H9 (cell line): ENCODE results near the gene CDK17. TPM values are rescaled to one million over a fixed set of nuclear protein-coding genes. Genes with fewer than 3 reads are reported as not detected.
"Not testable (repeated sequence)": the region's sequence is repeated elsewhere in the genome, so short reads cannot be mapped to it uniquely, and the experiment has no call there.

Experiments
- DNase-seq: peaks from one replicate; pipeline ENCODE4 v3.0.0-alpha.2; 2017
- H2AFZ ChIP-seq: one replicate; pipeline ENCODE4 v1.6.1; 2013; ENCODE audit warnings: mild to moderate bottlenecking, low read length, control low read depth, moderate library complexity
- H2AK5ac ChIP-seq: 2 replicates; pipeline ENCODE4 v1.6.1; 2013; ENCODE audit warnings: low read length, control low read depth, mixed read lengths; ENCODE audit not compliant: insufficient read length
- H2BK120ac ChIP-seq: one replicate; pipeline ENCODE4 v1.6.1; 2013; ENCODE audit warnings: low read depth, mild to moderate bottlenecking, low read length, control low read depth, inconsistent platforms; ENCODE audit not compliant: poor library complexity, severe bottlenecking
- H2BK12ac ChIP-seq: 2 replicates; pipeline ENCODE4 v1.6.1; 2013; ENCODE audit warnings: low read length, control low read depth, mixed read lengths, low read depth; ENCODE audit not compliant: insufficient read length
- H2BK15ac ChIP-seq: 2 replicates; pipeline ENCODE4 v1.6.1; 2013; ENCODE audit warnings: low read depth, low read length, control low read depth
- H2BK20ac ChIP-seq: one replicate; pipeline ENCODE4 v1.6.1; 2013; ENCODE audit warnings: low read depth, mild to moderate bottlenecking, low read length, control low read depth, inconsistent platforms; ENCODE audit not compliant: poor library complexity, severe bottlenecking
- H2BK5ac ChIP-seq: 2 replicates; pipeline ENCODE4 v1.6.1; 2013; ENCODE audit warnings: low read length, control low read depth, mixed read lengths; ENCODE audit not compliant: insufficient read length
- H3K14ac ChIP-seq: 2 replicates; pipeline ENCODE4 v1.6.1; 2013; ENCODE audit warnings: low read length, control low read depth; ENCODE audit not compliant: insufficient read depth
- H3K18ac ChIP-seq: 2 replicates; pipeline ENCODE4 v1.6.1; 2013; ENCODE audit warnings: low read depth, mild to moderate bottlenecking, mixed read lengths, low read length, control low read depth; ENCODE audit not compliant: insufficient read length
- H3K23ac ChIP-seq: 2 replicates; pipeline ENCODE4 v1.6.1; 2013; ENCODE audit warnings: low read length, control low read depth, mixed read lengths, low read depth; ENCODE audit not compliant: insufficient read length
- H3K23me2 ChIP-seq: 2 replicates; pipeline ENCODE4 v1.6.1; 2013; ENCODE audit warnings: low read depth, mild to moderate bottlenecking, mixed read lengths, low read length, control low read depth; ENCODE audit not compliant: insufficient read length, poor library complexity, severe bottlenecking
- H3K27ac ChIP-seq: 2 replicates; pipeline ENCODE4 v1.5.1; 2013; ENCODE audit warnings: low read length, control low read depth, mixed read lengths, low read depth; ENCODE audit not compliant: insufficient read length
- H3K27me3 ChIP-seq: 2 replicates; pipeline ENCODE4 v1.6.1; 2013; ENCODE audit warnings: low read length, control low read depth, inconsistent platforms; ENCODE audit not compliant: insufficient read depth
- H3K4ac ChIP-seq: 2 replicates; pipeline ENCODE4 v1.6.1; 2013; ENCODE audit warnings: low read depth, mild to moderate bottlenecking, control low read depth, inconsistent platforms, low read length, moderate library complexity
- H3K4me1 ChIP-seq: 2 replicates; pipeline ENCODE4 v1.6.1; 2013; ENCODE audit warnings: low read length, control low read depth, inconsistent platforms; ENCODE audit not compliant: insufficient read depth
- H3K4me2 ChIP-seq: 2 replicates; pipeline ENCODE4 v1.6.1; 2013; ENCODE audit warnings: low read length, control low read depth, mixed read lengths; ENCODE audit not compliant: insufficient read length, insufficient read depth
- H3K56ac ChIP-seq: 2 replicates; pipeline ENCODE4 v1.6.1; 2013; ENCODE audit warnings: low read depth, mild to moderate bottlenecking, mixed read lengths, low read length, control low read depth; ENCODE audit not compliant: insufficient read length
- H3K79me1 ChIP-seq: 2 replicates; pipeline ENCODE4 v1.6.1; 2013; ENCODE audit warnings: low read depth, mild to moderate bottlenecking, moderate library complexity, low read length, control low read depth, inconsistent platforms; ENCODE audit not compliant: insufficient read depth, poor library complexity, severe bottlenecking
- H3K79me2 ChIP-seq: 2 replicates; pipeline ENCODE4 v1.6.1; 2013; ENCODE audit warnings: low read length, control low read depth, inconsistent platforms; ENCODE audit not compliant: insufficient read depth
- H3K9ac ChIP-seq: 2 replicates; pipeline ENCODE4 v1.6.1; 2013; ENCODE audit warnings: low read length, control low read depth, mixed read lengths; ENCODE audit not compliant: insufficient read length; ENCODE audit errors: extremely low read depth
- H3K9me3 ChIP-seq: one replicate; pipeline ENCODE4 v1.6.1; 2013; ENCODE audit warnings: low read depth, low read length, inconsistent platforms; ENCODE audit not compliant: control insufficient read depth
- H3T11ph ChIP-seq: one replicate; pipeline ENCODE4 v1.6.1; 2013; ENCODE audit warnings: mild to moderate bottlenecking, low read length, control low read depth, inconsistent platforms
- H4K20me1 ChIP-seq: one replicate; pipeline ENCODE4 v1.6.1; 2013; ENCODE audit not compliant: control insufficient read depth, insufficient read length, insufficient read depth
- H4K5ac ChIP-seq: 2 replicates; pipeline ENCODE4 v1.6.1; 2013; ENCODE audit warnings: low read depth, mild to moderate bottlenecking, mixed read lengths, low read length, control low read depth; ENCODE audit not compliant: insufficient read length
- H4K8ac ChIP-seq: replicated peaks from 2 replicates; pipeline ENCODE4 v1.6.1; 2013; ENCODE audit warnings: low read length, control low read depth, mixed read lengths, low read depth; ENCODE audit not compliant: insufficient read length
- H4K91ac ChIP-seq: 2 replicates; pipeline ENCODE4 v1.6.1; 2013; ENCODE audit warnings: low read depth, mild to moderate bottlenecking, moderate library complexity, mixed read lengths, low read length, control low read depth; ENCODE audit not compliant: insufficient read length
- H3K27ac Mint-ChIP-seq, 3 experiments: 2 replicates in 2 of 3; 3 replicates in 1 of 3; pipeline ENCODE4 v1.8.0; 2020 to 2021; ENCODE audit warnings: mixed read lengths in 3 of 3, mild to moderate bottlenecking in 1 of 3, moderate library complexity in 1 of 3
- H3K27me3 Mint-ChIP-seq: 2 replicates; pipeline ENCODE4 v1.8.0; 2021; ENCODE audit warnings: low read depth, mild to moderate bottlenecking, moderate library complexity, mixed read lengths
- H3K36me3 Mint-ChIP-seq, 3 experiments: 2 replicates in 2 of 3; 3 replicates in 1 of 3; pipeline ENCODE4 v1.8.0; 2020 to 2021; ENCODE audit warnings: low read depth in 3 of 3, mixed read lengths in 3 of 3; ENCODE audit not compliant: insufficient read depth in 1 of 3
- H3K4me1 Mint-ChIP-seq, 2 experiments: 2 replicates each; pipeline ENCODE4 v1.8.0; 2020; ENCODE audit warnings: mixed read lengths in 2 of 2
- H3K4me3 Mint-ChIP-seq, 2 experiments: 2 replicates in 1 of 2; 3 replicates in 1 of 2; pipeline ENCODE4 v1.8.0; 2020 to 2021; ENCODE audit warnings: mild to moderate bottlenecking in 2 of 2, mixed read lengths in 2 of 2, moderate library complexity in 1 of 2
- H3K9me3 Mint-ChIP-seq, 2 experiments: 2 replicates in 1 of 2; 3 replicates in 1 of 2; pipeline ENCODE4 v1.8.0; 2020; ENCODE audit warnings: mild to moderate bottlenecking in 2 of 2, mixed read lengths in 2 of 2, moderate library complexity in 1 of 2
- WGBS: extraction: QIAGEN DNeasy Blood & Tissue Kit; methylation state at CpG from one replicate; pipeline ENCODE4 v1.1.7; 2013; ENCODE audit warnings: missing lambda C conversion rate, low lambda C conversion rate, mixed read lengths; ENCODE audit not compliant: insufficient read length; ENCODE audit errors: extremely low coverage; 5-methylcytosine and 5-hydroxymethylcytosine counted together
- total RNA-seq: library from RNA; stranded (reverse); gene quantifications from 2 replicates; pipeline ENCODE4 v1.2.1, GENCODE V29; 2021
- TF ChIP-seq, protein P1 (sequence below): fragments of 200-600 bp; sonication (generic); conservative IDR thresholded peaks from 3 replicates; pipeline ENCODE4 v1.8.0; 2021; ENCODE audit warnings: antibody characterized with exemption, mild to moderate bottlenecking

CDK17 gene
- total RNA-seq, 1 experiment from 2014 or later, result 28.8 TPM

DNA sequence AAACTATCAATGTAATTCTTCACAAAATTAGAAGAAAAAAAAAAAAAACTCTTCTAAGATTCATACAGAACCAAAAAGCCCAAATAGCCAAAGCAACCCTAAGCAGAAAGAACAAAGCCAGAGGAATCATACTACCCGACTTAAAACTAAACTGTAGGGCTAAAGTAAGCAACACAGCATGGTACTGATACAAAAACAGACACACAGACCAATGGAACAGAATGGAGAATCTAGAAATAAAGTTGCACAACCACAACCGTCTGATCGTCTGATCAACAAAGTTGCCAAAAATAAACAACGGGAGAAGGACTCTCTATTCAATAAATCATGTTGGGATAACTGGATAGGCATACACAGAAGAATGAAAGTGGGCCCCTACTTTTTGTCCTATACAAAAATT lies 16.9 kb downstream of the CDK17 start:
- no peak overlapping the region for H3K18ac ChIP-seq
- H3K4me1 ChIP-seq, result no peaks in the 10 kb centered on the region
- H4K91ac ChIP-seq, result no peak overlapping the region
- H4K8ac ChIP-seq, result no peak overlapping the region
- TF ChIP-seq, protein P1, sequence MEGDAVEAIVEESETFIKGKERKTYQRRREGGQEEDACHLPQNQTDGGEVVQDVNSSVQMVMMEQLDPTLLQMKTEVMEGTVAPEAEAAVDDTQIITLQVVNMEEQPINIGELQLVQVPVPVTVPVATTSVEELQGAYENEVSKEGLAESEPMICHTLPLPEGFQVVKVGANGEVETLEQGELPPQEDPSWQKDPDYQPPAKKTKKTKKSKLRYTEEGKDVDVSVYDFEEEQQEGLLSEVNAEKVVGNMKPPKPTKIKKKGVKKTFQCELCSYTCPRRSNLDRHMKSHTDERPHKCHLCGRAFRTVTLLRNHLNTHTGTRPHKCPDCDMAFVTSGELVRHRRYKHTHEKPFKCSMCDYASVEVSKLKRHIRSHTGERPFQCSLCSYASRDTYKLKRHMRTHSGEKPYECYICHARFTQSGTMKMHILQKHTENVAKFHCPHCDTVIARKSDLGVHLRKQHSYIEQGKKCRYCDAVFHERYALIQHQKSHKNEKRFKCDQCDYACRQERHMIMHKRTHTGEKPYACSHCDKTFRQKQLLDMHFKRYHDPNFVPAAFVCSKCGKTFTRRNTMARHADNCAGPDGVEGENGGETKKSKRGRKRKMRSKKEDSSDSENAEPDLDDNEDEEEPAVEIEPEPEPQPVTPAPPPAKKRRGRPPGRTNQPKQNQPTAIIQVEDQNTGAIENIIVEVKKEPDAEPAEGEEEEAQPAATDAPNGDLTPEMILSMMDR, result no peak
- no peaks in the 10 kb centered on the region for H3K27me3 ChIP-seq
- H3K9ac ChIP-seq, result no peak overlapping the region
- H4K5ac ChIP-seq, result no peak overlapping the region
- Mint-ChIP-seq H3K9me3 (peaks cover 19 to 25% of the 10 kb centered on the region in 2 experiments), H3K4me3 (no peak overlapping the region), H3K27ac (no peak overlapping the region), H3K36me3 (peaks cover 12 to 31% (median 12%) of the 10 kb centered on the region in 3 experiments), H3K27me3 (no peaks in the 10 kb centered on the region), H3K4me1 (peaks cover 3 to 5% of the 10 kb centered on the region in 2 experiments; a peak in 2 of 4 replicates)
- no peak overlapping the region for H2BK5ac ChIP-seq
- H3K56ac ChIP-seq, result no peak overlapping the region
- no peak overlapping the region for H2BK12ac ChIP-seq
- H3K14ac ChIP-seq, result no peak overlapping the region
- no peak overlapping the region for H2BK15ac ChIP-seq
- WGBS, result no CpG with 5 or more reads among the region's 4 CpGs
- peaks cover 6% of the 10 kb centered on the region for H3K79me1 ChIP-seq
- H2AK5ac ChIP-seq, result no peak overlapping the region
- no peak overlapping the region for H3K23ac ChIP-seq
- H4K20me1 ChIP-seq, result no peaks in the 10 kb centered on the region
- no peaks in the 10 kb centered on the region for H3K23me2 ChIP-seq
- no peak for DNase-seq
- H2AFZ ChIP-seq, result no peak overlapping the region
- no peak overlapping the region for H3K4ac ChIP-seq
- no peaks in the 10 kb centered on the region for H3K9me3 ChIP-seq
- no peak overlapping the region for H3T11ph ChIP-seq
- no peak overlapping the region for H2BK20ac ChIP-seq
- H3K27ac ChIP-seq, result no peak overlapping the region
- H3K79me2 ChIP-seq, result peaks cover 10% of the 10 kb centered on the region; the same call in 1 of the 2 replicates
- no peak overlapping the region for H3K4me2 ChIP-seq
- no peak overlapping the region for H2BK120ac ChIP-seq

DNA sequence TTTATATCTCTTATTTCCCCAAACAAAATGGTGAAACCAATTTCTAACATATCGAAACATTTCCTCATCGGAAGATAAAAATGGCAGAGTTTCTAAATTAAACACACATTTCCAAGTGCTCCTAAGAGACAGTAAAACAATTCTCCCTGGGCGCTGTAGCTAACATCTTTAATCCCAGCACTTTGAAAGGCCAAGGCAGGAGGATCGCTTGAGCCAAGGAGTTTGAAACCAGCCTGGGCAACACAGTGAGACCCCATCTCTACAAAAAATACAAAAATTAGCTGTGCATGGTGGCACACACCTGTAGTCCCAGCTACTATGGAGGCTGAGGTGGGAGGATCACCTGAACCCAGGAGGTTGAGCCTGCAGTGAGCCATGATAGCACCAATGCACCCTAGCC lies 20.5 kb downstream of the CDK17 start:
- not testable (repeated sequence) for H3K23ac ChIP-seq, H2BK120ac ChIP-seq, H3K4me3 Mint-ChIP-seq, H3K9ac ChIP-seq, H3K4me1 Mint-ChIP-seq, H3K79me2 ChIP-seq, H2AFZ ChIP-seq, H2BK12ac ChIP-seq, H3K9me3 ChIP-seq, H3K4me1 ChIP-seq, H3K4me2 ChIP-seq, H3K23me2 ChIP-seq, H3T11ph ChIP-seq, H3K56ac ChIP-seq, H3K14ac ChIP-seq, H3K27me3 ChIP-seq, H3K18ac ChIP-seq, H3K79me1 ChIP-seq, H4K20me1 ChIP-seq, H3K27ac Mint-ChIP-seq, H3K27me3 Mint-ChIP-seq, H4K5ac ChIP-seq, H4K8ac ChIP-seq, H2BK20ac ChIP-seq, H4K91ac ChIP-seq, H2BK5ac ChIP-seq, H3K27ac ChIP-seq, H2BK15ac ChIP-seq, H3K4ac ChIP-seq, DNase-seq, H2AK5ac ChIP-seq
- H3K36me3 Mint-ChIP-seq, result peaks cover 14 to 35% (median 15%) of the 10 kb centered on the region in 3 experiments
- peaks cover 22 to 27% of the 10 kb centered on the region in 2 experiments for H3K9me3 Mint-ChIP-seq
- 100% methylated on average over 2 of the region's 4 CpGs for WGBS
